Skeletal muscle cell (primary cell): ENCODE measurements around the gene NTF3.
A peak's percentile ranks its signal among the peaks of the same experiment; 100 is the strongest.

ENCODE experiments used
- DNase-seq: peaks from one replicate; pipeline ENCODE4 v3.0.0-alpha.2; 2010; ENCODE audit warnings: low read depth
- H3K4me3 ChIP-seq: 2 replicates; pipeline ENCODE4 v1.5.1; 2011; ENCODE audit warnings: low read depth, mild to moderate bottlenecking, control low read depth, low read length, moderate library complexity

NTF3 gene

DNA sequence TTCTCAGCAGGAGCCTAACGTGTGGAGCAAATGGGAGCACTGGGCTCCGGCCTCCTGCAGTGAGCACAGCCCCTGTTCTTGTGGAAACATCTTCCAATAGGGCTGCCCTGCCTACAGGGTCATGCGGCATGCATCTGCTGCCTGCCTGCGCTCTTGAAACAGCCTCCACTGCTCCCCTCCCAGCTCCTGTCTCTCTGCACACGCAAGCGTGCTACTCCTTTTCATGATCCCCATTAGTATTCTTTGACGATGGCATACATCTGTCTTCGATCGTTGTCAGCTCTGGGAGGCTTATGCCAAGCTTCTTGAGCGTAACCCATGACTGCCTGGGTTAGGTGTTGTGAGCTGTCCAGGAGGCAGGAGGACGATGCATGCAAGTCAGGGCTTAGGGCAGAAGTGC is 23.1 kb downstream of the NTF3 start:
- H3K4me3 ChIP-seq, result no peak overlapping the region
- no peak for DNase-seq

DNA sequence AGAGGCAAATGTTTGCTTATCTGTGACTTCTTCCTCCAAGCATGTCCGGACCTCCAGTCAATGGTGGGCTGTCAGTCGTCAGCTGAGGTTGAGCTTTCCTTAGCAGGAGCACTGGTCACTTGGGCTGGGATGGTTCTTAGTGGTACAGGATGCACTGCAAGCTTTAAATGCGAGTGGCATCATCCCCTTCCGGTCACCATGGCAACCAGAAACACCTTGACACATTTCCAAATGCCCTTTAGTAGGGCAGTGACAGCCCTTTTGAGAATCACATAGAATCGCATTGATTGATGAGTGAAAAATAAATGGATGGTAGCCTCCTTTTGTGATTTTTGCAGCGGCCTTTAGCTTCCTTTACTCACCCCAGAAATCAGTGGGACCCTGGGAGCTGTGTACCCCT is 24.1 kb downstream of the NTF3 start:
- no peak for DNase-seq
- no peak overlapping the region for H3K4me3 ChIP-seq

DNA sequence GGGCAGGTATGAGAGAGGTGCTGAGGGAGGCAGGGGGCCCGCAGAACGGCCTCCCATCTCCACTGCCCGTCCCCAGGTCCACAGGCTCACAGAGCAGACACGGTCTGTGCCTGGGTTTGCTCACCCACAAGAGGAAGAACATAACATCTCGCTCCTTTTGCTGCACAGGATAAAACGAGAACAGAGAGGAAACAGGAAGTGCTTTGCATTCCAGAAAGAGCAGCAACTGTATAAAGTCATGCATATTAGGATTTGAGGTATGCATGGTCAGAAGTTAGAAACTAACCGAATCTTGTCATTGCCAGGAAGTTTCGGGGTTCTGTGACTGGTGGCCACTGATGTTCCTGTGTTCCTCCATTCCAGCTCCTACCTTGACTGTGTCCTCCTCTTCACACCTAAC is 25.0 kb downstream of the NTF3 start:
- DNase-seq, result peak; percentile 5
- no peak overlapping the region for H3K4me3 ChIP-seq

DNA sequence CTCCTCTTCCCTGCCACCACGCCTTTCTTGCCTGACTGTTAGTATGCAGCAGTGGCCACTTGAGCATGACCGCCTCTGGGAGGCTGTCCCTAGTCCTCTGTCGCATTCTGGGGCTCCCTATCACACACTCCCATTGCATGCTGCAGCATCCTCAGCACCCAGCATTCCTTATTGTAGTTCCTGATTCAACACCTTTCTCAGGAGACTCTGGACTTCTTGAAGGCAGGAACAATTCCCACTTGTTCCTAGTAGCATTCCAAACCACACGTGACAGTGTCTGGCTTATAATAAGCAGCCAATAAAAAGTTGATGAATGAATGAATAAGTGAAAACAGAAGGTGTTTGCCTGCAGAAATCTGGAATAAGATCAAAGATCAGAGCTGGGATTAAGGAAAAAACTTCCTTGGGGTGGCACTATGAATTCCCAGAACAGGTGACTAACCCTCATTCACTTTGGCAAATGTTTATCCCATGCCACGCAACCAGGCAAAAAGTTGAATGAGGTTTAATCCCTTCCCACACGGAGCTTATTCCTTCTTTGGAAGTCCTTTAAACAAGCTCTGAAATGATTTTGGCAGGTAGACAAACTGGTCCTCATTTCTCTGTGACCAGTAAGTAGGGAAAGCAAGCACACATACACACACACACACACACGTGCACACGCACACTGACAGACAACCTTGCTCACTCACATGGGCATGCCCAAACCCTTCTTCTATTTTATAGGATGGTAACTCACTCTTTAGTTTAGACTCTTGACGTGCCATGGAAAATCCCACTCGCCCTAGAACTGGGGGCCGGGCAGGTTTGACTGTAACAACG is 26.5 kb downstream of the NTF3 start:
- DNase-seq, result no peak
- H3K4me3 ChIP-seq, result no peak overlapping the region

DNA sequence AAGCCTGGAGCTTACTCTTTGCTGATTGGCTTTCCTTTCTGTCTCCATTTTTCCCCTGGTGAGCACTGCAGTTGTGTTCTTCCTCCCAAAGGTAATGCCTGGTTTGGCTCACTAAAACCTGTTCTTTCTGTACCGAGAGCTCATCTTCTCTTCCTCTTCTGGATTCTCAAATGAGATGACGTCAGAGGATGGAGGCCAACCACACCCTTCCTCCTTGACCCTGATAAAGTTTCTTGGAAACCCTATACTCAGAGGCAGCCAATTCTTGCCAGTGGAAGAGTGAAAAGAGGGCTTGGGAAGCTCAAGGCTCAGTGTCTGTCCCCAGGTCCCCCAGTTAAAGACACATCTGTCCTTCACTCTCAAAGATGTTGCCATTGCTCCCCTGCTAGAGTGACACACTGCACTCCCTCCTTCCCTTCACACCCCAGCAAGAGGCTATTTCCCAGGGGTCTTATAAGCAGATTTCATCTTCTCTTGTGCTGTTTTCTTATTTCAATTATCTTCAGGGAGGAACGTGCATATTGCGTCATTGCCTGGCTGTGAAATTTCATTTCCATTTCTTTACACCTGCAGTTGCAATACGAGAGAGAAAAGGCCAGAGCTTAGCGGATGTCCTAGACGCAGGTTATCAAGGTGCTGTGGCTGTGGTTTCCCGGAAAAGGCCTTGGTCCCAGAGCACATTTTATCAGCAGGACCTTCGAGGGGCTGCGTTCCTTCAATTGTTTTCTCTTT is 27.3 kb downstream of the NTF3 start:
- H3K4me3 ChIP-seq, result no peak overlapping the region

DNA sequence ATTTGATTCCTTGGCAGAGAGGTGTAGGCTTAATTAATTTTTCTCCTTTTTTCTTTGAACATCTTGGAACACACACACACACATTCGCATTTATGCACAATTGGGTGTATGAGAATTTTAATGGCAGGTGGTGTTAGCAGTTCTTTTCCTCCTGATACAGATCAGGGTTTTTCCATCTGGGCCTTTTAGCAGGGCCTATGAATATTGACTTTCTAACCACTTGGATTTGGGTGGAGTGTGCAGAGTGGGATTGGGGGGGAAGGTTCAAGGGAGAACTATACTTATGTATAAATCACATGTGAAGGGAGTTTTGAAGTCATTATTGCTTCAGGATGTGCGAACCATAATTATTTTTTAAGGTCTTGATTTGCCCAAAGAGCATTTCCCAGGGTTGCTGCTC is 28.9 kb downstream of the NTF3 start:
- H3K4me3 ChIP-seq, result no peak overlapping the region
- DNase-seq, result no peak

More for the DNA sequence above, 27.3 kb downstream of the NTF3 start:
- DNase-seq, result no peak

DNA sequence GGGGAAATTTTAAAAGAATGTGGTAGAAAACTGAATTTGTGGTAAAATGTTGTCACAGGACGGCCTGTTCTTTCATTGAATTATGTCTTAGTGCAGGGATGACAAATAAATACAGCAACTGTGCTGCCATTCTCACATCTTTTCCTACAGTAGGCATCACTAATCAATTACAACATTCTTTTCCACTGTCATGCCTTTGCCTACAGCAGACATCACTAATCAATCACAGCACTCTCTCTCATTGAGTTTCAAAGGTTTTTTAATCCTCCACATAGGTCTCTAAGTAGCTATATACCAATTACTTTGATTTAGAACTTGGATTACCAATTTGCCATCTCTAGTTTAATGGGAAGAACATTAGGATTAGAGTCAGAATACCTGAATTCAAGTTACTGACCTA is 30.1 kb downstream of the NTF3 start:
- DNase-seq, result no peak
- no peak overlapping the region for H3K4me3 ChIP-seq

DNA sequence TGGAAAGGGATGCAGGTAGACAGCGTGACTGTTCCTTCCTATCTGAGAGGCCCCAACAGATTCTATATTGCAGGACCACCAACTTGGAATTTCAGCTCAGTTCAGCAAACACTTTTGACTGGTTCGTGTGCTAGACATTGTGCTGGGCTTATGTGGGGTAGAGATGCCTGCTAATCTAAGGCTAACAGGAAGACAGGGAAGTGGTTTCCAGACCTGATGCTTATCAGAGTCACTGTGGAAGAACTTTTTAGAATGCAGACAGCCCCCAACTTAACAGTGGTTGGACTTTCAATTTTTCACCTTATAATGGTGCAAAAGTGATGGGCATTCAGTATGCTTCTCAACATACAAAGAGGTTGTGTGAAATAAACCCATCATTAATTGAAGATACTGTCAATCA is 32.2 kb downstream of the NTF3 start:
- no peak overlapping the region for H3K4me3 ChIP-seq
- no peak for DNase-seq

DNA sequence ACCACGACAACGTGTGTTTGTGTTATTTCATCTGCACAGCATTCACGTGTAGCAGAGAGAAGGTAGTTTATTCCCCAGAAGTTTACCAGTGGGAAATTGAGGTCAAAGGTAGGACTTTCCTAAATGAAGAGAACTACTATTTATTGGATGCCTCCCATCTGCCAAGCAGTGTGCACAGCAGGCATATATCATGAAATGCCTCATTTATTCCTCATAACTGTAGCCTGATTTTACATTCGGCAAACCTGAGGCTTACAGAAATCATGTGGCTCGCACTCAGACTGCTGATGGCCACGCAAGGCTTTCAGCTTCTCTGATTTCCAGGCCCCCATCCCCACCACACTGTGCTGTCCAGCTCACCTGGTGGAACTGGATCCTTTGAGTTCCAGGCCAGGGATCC is 33.5 kb downstream of the NTF3 start:
- DNase-seq, result no peak
- H3K4me3 ChIP-seq, result no peak overlapping the region

DNA sequence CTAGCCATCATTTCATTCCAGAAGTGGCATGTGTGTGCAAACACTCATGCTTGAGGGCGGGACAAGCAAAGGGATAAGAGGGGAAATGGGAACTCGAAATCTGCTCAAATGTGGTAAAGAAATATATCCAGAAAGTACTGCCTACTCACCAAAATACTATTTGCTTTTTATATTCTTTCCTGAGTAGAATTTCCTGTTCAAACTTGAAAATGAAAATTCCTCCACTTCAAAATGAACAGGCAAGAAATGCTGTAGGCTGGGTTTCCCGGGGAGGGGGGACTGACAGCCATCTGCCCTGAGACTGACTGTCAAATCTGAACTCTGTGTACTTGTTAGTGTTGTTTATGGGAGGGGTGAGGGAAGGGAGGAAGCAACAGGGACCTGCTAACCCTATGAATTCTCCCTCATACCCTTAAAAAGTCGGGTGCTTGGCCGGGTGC is 34.6 kb downstream of the NTF3 start:
- no peak for DNase-seq

DNA sequence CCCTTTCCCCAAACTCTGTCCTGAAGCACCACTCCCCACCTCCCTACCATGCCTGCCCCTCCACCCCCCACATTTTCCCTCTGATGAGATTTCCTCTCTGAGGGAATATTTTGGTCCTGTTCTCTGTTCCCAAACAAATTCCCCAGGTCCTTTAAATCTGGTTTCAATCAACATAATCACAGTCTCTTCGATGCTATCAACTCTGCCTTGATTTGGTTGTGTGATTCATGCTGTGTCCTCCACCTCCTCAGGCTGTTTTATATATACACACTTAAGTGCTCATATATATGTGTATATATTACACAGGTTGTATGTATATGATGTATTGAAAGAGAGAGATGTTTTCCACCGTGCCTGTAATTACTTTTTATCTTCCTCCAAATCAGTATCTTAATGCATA is 36.0 kb downstream of the NTF3 start:
- no peak overlapping the region for H3K4me3 ChIP-seq
- no peak for DNase-seq

More for the DNA sequence above, 34.6 kb downstream of the NTF3 start:
- no peak overlapping the region for H3K4me3 ChIP-seq

DNA sequence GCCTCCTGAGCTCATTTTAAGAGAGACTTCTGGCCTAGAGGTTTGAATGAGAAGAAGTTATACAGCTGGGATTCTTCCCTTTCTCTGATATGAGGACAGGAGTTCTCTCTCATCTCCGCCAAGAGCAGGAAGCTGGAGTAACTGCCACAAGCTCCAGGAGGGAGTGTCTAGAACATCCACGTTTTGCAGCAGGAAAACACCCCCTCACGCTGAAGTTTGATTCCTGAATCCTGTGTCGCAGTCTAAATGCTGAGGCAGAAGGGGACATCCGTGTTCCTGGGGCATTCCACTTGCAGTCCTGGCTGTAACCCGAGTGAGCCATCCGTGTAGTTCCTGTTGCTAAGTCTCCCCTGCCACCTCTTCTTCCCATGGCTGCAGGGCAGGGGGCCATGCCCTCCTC is 38.3 kb downstream of the NTF3 start:
- no peak for DNase-seq

DNA sequence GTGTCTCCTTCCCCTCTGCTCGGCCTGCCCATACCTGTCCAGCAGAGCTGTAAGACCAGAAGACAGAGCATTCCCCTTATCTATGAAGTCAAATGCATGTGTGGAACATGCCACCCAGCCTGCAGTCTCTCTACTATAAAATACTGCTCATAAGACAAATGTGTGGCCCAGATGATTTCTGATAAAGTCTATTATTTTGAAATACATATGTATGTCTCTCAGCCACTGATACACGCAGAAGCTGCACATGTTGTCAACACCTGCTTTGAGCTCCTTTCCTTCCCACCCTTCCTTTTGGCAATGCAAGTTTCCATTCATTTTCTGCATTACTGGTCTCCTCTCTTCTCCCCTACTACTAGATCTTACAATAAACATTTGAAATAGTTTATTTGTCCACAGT is 38.8 kb downstream of the NTF3 start:
- DNase-seq, result no peak
- no peak overlapping the region for H3K4me3 ChIP-seq

More for the DNA sequence above, 38.3 kb downstream of the NTF3 start:
- no peak overlapping the region for H3K4me3 ChIP-seq

DNA sequence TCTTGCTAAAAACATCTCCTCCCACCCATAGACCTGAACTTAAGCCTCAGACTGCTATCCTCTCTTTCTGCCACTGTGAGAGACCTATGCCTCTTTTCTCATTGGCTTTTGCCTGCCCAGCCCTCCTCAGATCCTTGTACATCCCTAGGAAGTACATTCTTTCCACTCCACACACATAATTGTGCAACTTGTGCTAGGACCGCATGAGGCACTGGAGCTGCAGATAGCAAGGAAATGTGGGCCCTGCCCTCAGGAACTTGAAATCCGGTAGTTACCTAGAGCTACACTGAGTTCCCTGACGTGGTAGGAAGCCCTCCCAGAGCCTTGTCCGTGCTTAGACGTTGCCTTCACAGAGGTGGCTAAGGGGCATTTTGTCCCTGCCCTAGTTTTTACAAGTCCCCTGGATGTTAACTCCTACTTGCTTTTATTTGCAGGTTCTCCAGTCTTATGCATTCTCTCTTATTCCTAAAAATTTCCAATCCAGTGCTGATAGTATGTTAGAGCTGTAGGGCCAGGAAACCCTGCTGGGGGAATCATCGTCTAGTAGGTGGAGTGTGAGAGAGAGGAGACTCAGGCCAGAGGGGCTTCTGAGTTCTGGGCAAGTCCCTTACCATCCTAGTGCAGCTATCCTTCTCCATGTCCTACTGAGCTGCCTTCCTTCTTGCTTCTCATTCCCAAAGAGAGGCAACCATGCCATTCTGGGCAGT is 41.3 kb downstream of the NTF3 start:
- DNase-seq, result no peak
- H3K4me3 ChIP-seq, result no peak overlapping the region

DNA sequence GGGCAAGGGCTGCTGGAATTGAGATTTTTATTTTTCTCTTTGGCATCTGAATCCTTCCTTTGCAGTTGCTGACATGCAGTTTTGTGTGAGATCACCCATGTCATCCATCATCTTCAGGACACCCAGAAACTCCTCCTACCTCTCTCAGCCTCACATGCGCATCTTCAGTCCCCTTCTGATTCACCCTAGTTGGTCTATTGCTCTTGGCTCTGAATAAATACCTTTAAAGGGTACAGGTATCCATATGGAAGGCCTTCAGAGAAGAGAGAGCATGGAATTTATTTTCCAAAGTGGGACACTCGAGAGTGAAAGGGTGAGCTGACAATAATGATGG is 41.8 kb downstream of the NTF3 start:
- H3K4me3 ChIP-seq, result no peak overlapping the region
- no peak for DNase-seq

DNA sequence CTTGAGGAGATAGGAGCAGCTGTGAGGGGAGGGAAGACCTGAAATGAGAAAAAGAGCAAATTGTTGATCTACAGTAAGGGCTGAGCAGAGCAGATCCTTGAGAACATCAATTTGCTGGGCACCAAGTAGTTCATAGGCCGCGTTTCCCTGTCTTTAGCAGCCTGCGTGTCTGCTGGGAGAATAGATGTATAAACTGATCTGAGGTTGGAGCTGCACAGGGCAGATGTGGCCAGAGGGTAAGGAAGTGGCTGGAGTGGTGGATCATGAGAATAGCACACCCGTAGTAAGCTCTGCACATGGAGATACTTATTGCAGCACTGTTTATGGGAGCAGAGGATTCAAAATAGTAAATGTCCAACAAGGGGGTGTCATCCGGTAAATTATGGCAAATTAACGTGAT is 44.4 kb downstream of the NTF3 start:
- no peak overlapping the region for H3K4me3 ChIP-seq
- DNase-seq, result no peak

DNA sequence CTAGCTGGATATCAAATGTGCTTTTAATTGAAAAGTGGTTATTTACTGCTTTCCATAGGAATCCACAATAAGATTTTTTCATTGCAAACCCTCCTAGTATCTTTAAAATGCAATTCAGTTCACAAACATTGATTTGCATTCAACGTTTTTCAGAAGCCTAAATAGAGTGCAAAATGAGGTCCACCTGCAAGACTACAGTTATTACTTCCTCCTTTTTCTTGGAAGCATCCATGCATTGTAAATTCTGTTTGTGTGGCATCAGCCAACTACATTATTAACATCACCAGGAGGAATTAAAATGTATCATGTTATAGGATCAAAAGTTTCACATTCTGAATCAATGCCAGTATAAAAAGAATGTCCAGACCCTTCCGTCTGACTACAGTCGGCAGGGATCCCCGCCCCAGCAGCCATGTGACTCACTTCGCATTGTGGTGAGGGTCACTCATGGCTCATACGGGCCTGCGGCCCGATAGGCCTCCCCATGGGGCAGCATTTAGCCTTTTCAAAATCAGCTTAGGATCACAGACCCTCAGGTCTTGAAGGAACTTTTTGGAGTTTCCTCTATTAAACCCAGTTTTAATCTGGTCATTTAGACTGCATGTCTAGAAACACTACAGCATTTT is 46.3 kb downstream of the NTF3 start:
- no peak overlapping the region for H3K4me3 ChIP-seq
- no peak for DNase-seq

DNA sequence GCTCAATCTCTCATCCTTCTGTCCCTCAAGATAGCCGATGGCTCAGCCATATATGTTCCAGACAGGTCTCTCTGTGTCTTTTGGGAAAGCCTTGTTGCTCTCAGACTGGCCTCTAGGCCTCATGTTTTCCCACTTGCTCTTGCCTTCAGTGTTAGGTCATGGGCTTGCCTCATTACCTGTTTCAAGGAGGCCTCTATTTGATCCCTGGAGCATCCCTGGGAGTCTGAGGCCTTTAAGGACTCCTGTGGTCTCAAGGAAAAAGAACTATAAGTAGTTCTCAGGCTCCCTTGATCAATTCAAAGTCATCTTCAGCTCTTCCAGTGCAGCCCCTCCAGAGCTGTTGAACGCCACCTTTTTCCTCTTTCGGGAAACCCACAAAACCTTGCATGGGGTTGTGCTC is 47.9 kb downstream of the NTF3 start:
- DNase-seq, result no peak
- H3K4me3 ChIP-seq, result no peak overlapping the region

DNA sequence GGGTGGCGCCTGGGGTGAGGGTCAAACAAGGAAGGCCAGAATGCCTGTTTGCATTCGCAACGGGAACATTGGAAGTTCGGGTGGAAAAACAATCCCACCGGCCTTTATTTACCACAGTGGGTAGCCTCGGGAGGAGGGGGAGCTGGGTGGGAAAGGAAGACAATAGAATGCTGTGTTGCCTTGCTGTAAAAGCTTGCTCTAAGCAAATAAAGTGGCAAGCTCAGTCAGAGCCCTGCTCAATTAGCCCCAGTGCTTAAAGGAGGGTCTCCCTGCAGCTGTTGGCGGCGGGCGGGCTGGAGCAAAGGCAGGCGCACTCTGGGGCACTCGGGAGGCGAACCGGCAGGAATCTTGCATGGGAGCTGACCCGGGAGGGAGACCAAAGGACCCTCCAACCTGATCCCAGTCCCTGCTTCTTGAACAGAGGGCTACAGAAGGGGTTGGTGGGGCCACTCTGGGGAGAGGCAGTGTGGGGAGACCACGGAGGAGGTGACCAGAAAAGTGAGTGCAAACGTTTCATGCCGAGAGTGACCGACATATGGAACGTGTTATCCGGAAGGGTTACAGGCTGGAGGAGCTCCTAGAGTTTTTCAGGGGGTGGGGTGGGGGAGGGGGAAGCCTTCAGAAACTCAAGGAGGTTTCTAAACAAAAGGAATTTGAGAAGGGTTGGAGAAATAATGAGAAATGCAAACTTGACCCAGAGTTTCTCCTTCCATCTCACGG is 48.5 kb downstream of the NTF3 start:
- H3K4me3 ChIP-seq, result no peak overlapping the region
- no peak for DNase-seq

DNA sequence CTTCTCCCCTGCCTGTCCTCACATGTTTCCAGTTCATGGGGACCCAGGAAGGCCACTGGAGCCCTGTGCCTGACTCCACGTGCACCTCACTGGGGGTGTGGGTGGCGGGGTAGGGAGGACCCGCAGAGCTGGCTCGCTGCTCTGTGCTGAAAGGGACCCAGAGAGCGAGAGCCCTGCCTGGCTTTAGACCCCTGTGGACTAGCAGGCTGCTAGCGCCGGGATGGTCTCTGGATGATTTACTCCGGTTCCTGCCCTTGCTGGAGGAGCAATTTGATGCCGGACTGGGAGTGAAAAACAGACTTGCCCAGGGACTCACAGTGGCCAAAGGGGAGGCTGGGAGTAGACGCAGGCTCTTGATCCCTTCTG is 49.0 kb downstream of the NTF3 start:
- H3K4me3 ChIP-seq, result no peak overlapping the region

More for the DNA sequence above, 49.0 kb downstream of the NTF3 start:
- no peak for DNase-seq
